HepG2 (cell line): ENCODE data around the gene HS3ST5. TPM values are rescaled to one million over a fixed set of nuclear protein-coding genes. Genes with fewer than 3 reads are reported as not detected.

Source experiments
- ADNP ChIP-seq: sonication (generic); formaldehyde crosslinking; IDR thresholded peaks from 2 replicates; pipeline ENCODE4 v1.4.0; 2020; ENCODE audit warnings: missing genetic modification reagents
- ATAD3A ChIP-seq: sonication (generic); formaldehyde crosslinking; IDR thresholded peaks from 2 replicates; pipeline ENCODE4 v1.4.0; 2020; ENCODE audit warnings: missing genetic modification reagents
- BCLAF1 ChIP-seq: fragments of 450-650 bp; IDR thresholded peaks from 2 replicates; pipeline ENCODE4 v1.6.1; 2017; ENCODE audit warnings: mild to moderate bottlenecking
- DMTF1 ChIP-seq: sonication (generic); formaldehyde crosslinking; IDR thresholded peaks from 2 replicates; pipeline ENCODE4 v1.4.0; 2020; ENCODE audit warnings: mild to moderate bottlenecking, missing genetic modification reagents
- E2F2 ChIP-seq: sonication (generic); formaldehyde crosslinking; IDR thresholded peaks from 2 replicates; pipeline ENCODE4 v1.4.0; 2020; ENCODE audit warnings: missing genetic modification reagents, borderline replicate concordance
- FOSL1 ChIP-seq: sonication (generic); formaldehyde crosslinking; IDR thresholded peaks from 2 replicates; pipeline ENCODE4 v1.9.0; 2021; ENCODE audit warnings: missing genetic modification reagents, borderline replicate concordance
- HHEX ChIP-seq: IDR thresholded peaks from 2 replicates; pipeline ENCODE4 v1.6.1; 2016; ENCODE audit warnings: control low read depth
- HIC2 ChIP-seq: sonication (generic); formaldehyde crosslinking; IDR thresholded peaks from 2 replicates; pipeline ENCODE4 v1.9.0; 2022; ENCODE audit warnings: low read depth, missing genetic modification reagents
- HNRNPK ChIP-seq: fragments of 200-400 bp; formaldehyde crosslinking; IDR thresholded peaks from 2 replicates; pipeline ENCODE4 v1.6.1; 2018; ENCODE audit warnings: low read length, low read depth, moderate library complexity, mild to moderate bottlenecking; ENCODE audit not compliant: poor library complexity, severe bottlenecking
- IKZF1 ChIP-seq: fragments of 450-650 bp; IDR thresholded peaks from 2 replicates; pipeline ENCODE4 v1.7.1; 2016
- IRF9 ChIP-seq: sonication (generic); formaldehyde crosslinking; IDR thresholded peaks from 2 replicates; pipeline ENCODE4 v1.8.0; 2022; ENCODE audit warnings: missing genetic modification reagents, mild to moderate bottlenecking, borderline replicate concordance
- NFE2L2 ChIP-seq: fragments of 150-350 bp; IDR thresholded peaks from 2 replicates; pipeline ENCODE4 v1.6.1; 2014; ENCODE audit warnings: low read length
- PAWR ChIP-seq: sonication (generic); formaldehyde crosslinking; IDR thresholded peaks from 2 replicates; pipeline ENCODE4 v1.4.0; 2020; ENCODE audit warnings: missing genetic modification reagents, mild to moderate bottlenecking, borderline replicate concordance
- RAD21 ChIP-seq: fragments of 450-650 bp; formaldehyde crosslinking; IDR thresholded peaks from 2 replicates; pipeline ENCODE4 v1.5.0; 2020; ENCODE audit warnings: mild to moderate bottlenecking
- SP2 ChIP-seq: sonication (generic); formaldehyde crosslinking; IDR thresholded peaks from 2 replicates; pipeline ENCODE4 v1.5.1; 2020; ENCODE audit warnings: mild to moderate bottlenecking, missing genetic modification reagents
- STAT5B ChIP-seq: sonication (generic); formaldehyde crosslinking; IDR thresholded peaks from 2 replicates; pipeline ENCODE4 v1.4.0; 2020; ENCODE audit warnings: missing genetic modification reagents
- TAF1 ChIP-seq: sonication (generic); formaldehyde crosslinking; IDR thresholded peaks from 2 replicates; pipeline ENCODE4 v1.4.0; 2020; ENCODE audit warnings: missing genetic modification reagents
- ZNF629 ChIP-seq: sonication (generic); formaldehyde crosslinking; conservative IDR thresholded peaks from 2 replicates; pipeline ENCODE4 v1.5.0; 2020; ENCODE audit warnings: missing genetic modification reagents
- ZNF691 ChIP-seq: sonication (generic); formaldehyde crosslinking; IDR thresholded peaks from 2 replicates; pipeline ENCODE4 v1.4.0; 2020; ENCODE audit warnings: missing genetic modification reagents, low read depth, mild to moderate bottlenecking, borderline replicate concordance
- polyA plus RNA-seq, 8 experiments: library from polyadenylated mRNA; depleted of rRNA in 3 of 8; stranded (reverse) in 7 of 8; unstranded in 1 of 8; fragments of >200 nt; fragmentation: Illumina TruSeq in 4 of 8; extraction: Trizol in 4 of 8; gene quantifications; 2 replicates each; pipeline versions ENCODE4 v1.2.1 to v1.2.3, GENCODE V29; 2011 to 2016; ENCODE audit warnings: low read depth in 4 of 8, missing spikeins in 1 of 8, mixed read lengths in 1 of 8; ENCODE audit not compliant: insufficient read depth in 1 of 8
- total RNA-seq, 5 experiments: library from RNA; depleted of rRNA; stranded (reverse); fragments of >200 nt; fragmentation: Illumina TruSeq; extraction: Trizol; gene quantifications; 2 replicates each; pipeline ENCODE4 v1.2.3, GENCODE V29; 2016; ENCODE audit warnings: low read depth in 1 of 5

HS3ST5 gene
- total and polyA plus RNA-seq, 2 of the 13 experiments (the other 11 are each of a cell fraction or from before 2014, with no cell fraction given) = 1.1 to 1.6 TPM

- TF ChIP-seq IRF9 = no peak
- peak; percentile 66 for TF ChIP-seq HNRNPK
- no peak for TF ChIP-seq ATAD3A (CRISPR knock-in tag)
- no peak for TF ChIP-seq SP2
- no peak for TF ChIP-seq PAWR (CRISPR knock-in tag)
- no peak for TF ChIP-seq HHEX (CRISPR knock-in tag)
- TF ChIP-seq ADNP (CRISPR knock-in tag) = no peak
- TF ChIP-seq HIC2 (CRISPR knock-in tag) = peak; percentile 48; the same call in 1 of the 2 replicates
- peak; percentile 69 for TF ChIP-seq RAD21
- TF ChIP-seq BCLAF1 = no peak
- no peak for TF ChIP-seq ZNF629 (CRISPR knock-in tag)
- no peak for TF ChIP-seq IKZF1
- TF ChIP-seq E2F2 (CRISPR knock-in tag) = no peak
- TF ChIP-seq NFE2L2 = no peak
- peak; percentile 39; the same call in 1 of the 2 replicates for TF ChIP-seq ZNF691 (CRISPR knock-in tag)
- no peak for TF ChIP-seq STAT5B
- TF ChIP-seq FOSL1 (CRISPR knock-in tag) = no peak
- TF ChIP-seq DMTF1 (CRISPR knock-in tag) = no peak
- TF ChIP-seq TAF1 (CRISPR knock-in tag) = peak; percentile 21; the same call in 1 of the 2 replicates
Measured at GRCh38 chr6:114342826-114343781, at the start of gene HS3ST5 (continued).
